HL-60 (cell line): ENCODE measurements around the gene NT5C3A.

Experiments
- DNase-seq, 2 experiments: peaks; one replicate each; pipeline ENCODE4 v3.0.0-alpha.2; 2010 to 2020; ENCODE audit warnings: low read depth in 1 of 2, low spot score in 1 of 2
- H3K27ac ChIP-seq: fragments of 250-450 bp; sonication (Bioruptor Pico); replicated peaks from 2 replicates; pipeline ENCODE4 v1.5.1; 2020; ENCODE audit warnings: mild to moderate bottlenecking, moderate library complexity
- H3K27me3 ChIP-seq: fragments of 250-450 bp; sonication (Bioruptor Pico); 2 replicates; pipeline ENCODE4 v1.5.1; 2021; ENCODE audit warnings: mild to moderate bottlenecking, moderate library complexity; ENCODE audit not compliant: insufficient read depth, poor library complexity, severe bottlenecking
- H3K4me3 ChIP-seq: replicated peaks from 2 replicates; pipeline ENCODE4 v1.5.1; 2011; ENCODE audit warnings: mild to moderate bottlenecking, control low read depth, low read length; ENCODE audit not compliant: insufficient read depth
- GABPA ChIP-seq: IDR thresholded peaks from 2 replicates; pipeline ENCODE4 v1.6.1; 2012; ENCODE audit warnings: low read depth
- POLR2AphosphoS5 ChIP-seq: IDR thresholded peaks from 2 replicates; pipeline ENCODE4 v1.6.1; 2012; ENCODE audit warnings: low read depth
- SPI1 ChIP-seq: IDR thresholded peaks from 2 replicates; pipeline ENCODE4 v1.6.1; 2012; ENCODE audit warnings: low read depth, mild to moderate bottlenecking, borderline replicate concordance
- TF ChIP-seq, protein P1 (sequence below): IDR thresholded peaks from one replicate; pipeline ENCODE4 v1.5.1; 2011; ENCODE audit warnings: low read length, control low read depth, inconsistent platforms; ENCODE audit not compliant: insufficient read depth
- TF ChIP-seq, protein P2 (sequence below): IDR thresholded peaks from 2 replicates; pipeline ENCODE4 v1.6.1; 2012; ENCODE audit warnings: low read depth; ENCODE audit not compliant: insufficient replicate concordance

NT5C3A gene

DNA sequence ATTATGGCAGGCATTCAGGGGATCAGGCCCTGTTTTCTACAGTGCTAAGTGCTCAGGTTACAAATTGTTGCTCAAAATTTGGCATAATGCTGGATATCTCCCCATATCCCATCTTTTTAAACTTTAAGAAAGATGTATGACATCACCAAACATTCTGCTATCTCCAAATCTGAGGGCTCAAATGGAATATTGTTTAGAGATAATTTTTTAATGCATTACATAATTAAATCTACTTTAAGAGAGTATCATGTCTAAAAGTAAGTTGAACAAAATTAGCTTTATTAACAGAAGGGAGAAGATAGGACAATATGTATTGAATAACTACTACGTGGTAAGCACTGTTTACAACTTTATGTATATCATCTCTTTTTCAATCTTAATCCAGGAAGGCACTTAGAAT, 13.9 kb downstream of the NT5C3A start:
- H3K4me3 ChIP-seq, result no peak overlapping the region
- no peak overlapping the region for H3K27ac ChIP-seq
- TF ChIP-seq, protein P1, sequence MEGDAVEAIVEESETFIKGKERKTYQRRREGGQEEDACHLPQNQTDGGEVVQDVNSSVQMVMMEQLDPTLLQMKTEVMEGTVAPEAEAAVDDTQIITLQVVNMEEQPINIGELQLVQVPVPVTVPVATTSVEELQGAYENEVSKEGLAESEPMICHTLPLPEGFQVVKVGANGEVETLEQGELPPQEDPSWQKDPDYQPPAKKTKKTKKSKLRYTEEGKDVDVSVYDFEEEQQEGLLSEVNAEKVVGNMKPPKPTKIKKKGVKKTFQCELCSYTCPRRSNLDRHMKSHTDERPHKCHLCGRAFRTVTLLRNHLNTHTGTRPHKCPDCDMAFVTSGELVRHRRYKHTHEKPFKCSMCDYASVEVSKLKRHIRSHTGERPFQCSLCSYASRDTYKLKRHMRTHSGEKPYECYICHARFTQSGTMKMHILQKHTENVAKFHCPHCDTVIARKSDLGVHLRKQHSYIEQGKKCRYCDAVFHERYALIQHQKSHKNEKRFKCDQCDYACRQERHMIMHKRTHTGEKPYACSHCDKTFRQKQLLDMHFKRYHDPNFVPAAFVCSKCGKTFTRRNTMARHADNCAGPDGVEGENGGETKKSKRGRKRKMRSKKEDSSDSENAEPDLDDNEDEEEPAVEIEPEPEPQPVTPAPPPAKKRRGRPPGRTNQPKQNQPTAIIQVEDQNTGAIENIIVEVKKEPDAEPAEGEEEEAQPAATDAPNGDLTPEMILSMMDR, result no peak
- TF ChIP-seq SPI1, result no peak
- H3K27me3 ChIP-seq, result no peaks in the 10 kb centered on the region
- DNase-seq, result no peak

DNA sequence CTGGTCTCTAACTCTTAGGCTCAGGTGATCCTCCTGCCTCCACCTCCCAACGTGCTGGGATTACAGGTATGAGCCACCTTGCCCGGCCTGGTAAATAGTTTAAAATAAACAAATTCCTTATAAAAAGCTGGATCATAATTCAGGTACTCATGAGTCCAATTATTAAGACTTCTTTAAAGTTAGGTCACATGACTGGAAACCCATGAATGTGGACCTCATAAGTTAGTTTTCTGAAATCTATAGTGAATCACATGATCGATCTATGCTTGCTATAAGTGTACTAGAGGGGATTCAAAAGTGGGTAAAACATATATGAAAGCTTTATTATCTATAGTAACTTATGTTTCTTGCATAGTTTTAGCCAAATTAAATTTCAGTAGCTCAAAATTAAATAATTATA, 14.3 kb downstream of the NT5C3A start:
- Histone ChIP-seq H3K4me3 (no peak overlapping the region), H3K27ac (no peak overlapping the region), H3K27me3 (no peaks in the 10 kb centered on the region)
- TF ChIP-seq POLR2AphosphoS5 (no peak), SPI1 (no peak)
- TF ChIP-seq, protein P2, sequence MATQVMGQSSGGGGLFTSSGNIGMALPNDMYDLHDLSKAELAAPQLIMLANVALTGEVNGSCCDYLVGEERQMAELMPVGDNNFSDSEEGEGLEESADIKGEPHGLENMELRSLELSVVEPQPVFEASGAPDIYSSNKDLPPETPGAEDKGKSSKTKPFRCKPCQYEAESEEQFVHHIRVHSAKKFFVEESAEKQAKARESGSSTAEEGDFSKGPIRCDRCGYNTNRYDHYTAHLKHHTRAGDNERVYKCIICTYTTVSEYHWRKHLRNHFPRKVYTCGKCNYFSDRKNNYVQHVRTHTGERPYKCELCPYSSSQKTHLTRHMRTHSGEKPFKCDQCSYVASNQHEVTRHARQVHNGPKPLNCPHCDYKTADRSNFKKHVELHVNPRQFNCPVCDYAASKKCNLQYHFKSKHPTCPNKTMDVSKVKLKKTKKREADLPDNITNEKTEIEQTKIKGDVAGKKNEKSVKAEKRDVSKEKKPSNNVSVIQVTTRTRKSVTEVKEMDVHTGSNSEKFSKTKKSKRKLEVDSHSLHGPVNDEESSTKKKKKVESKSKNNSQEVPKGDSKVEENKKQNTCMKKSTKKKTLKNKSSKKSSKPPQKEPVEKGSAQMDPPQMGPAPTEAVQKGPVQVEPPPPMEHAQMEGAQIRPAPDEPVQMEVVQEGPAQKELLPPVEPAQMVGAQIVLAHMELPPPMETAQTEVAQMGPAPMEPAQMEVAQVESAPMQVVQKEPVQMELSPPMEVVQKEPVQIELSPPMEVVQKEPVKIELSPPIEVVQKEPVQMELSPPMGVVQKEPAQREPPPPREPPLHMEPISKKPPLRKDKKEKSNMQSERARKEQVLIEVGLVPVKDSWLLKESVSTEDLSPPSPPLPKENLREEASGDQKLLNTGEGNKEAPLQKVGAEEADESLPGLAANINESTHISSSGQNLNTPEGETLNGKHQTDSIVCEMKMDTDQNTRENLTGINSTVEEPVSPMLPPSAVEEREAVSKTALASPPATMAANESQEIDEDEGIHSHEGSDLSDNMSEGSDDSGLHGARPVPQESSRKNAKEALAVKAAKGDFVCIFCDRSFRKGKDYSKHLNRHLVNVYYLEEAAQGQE, result no peak
- DNase-seq, result no peak

DNA sequence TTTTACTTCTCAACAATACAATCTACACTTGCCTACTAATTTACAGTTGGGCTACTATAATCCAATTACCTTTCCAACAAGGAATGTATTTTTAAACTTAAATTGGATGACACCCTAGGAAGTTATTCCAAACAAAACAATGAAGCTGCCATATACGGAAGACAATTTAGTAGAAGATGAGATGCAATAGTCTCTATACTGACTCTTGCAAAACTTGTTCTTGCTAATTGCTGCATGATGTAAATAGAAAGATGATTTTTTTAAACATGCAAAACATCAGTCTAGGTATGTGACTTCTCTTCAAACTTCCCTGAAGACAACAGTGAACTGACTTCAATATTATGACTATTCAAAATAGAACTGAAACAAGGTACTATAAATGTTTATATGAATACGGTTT, 17.6 kb downstream of the NT5C3A start:
- no peak for DNase-seq
- no peak overlapping the region for H3K4me3 ChIP-seq
- no peaks in the 10 kb centered on the region for H3K27me3 ChIP-seq
- no peak overlapping the region for H3K27ac ChIP-seq
- TF ChIP-seq, protein P1, result no peak
- no peak for TF ChIP-seq SPI1
- TF ChIP-seq GABPA, result no peak
- TF ChIP-seq POLR2AphosphoS5, result no peak
- TF ChIP-seq, protein P2, result no peak

DNA sequence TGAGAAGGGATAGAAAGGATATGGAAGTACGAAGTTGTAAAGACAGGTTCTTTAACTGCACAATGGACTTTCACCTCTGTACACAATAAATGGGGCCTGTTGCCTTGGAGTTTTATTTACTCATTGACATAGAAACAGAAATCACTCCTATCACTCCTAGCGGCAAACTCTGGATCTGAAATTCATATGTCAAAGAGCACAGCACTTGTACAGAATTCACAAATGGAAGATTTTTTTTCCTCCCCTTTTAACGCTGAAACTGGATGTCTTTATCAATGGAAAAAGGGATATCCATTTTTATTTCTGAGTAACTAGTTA, 18.2 kb downstream of the NT5C3A start:
- DNase-seq, result no peak
- no peak overlapping the region for H3K4me3 ChIP-seq
- no peak overlapping the region for H3K27ac ChIP-seq
- H3K27me3 ChIP-seq, result no peaks in the 10 kb centered on the region
- TF ChIP-seq SPI1, result no peak
- TF ChIP-seq, protein P2, result no peak
- TF ChIP-seq GABPA, result no peak
- TF ChIP-seq, protein P1, result no peak
- no peak for TF ChIP-seq POLR2AphosphoS5
